Measurements from ENCODE around the gene CEP78.
"Not testable (repeated sequence)": the region's sequence is repeated elsewhere in the genome, so short reads cannot be mapped to it uniquely, and the experiment has no call there.

The CEP78 gene

DNA sequence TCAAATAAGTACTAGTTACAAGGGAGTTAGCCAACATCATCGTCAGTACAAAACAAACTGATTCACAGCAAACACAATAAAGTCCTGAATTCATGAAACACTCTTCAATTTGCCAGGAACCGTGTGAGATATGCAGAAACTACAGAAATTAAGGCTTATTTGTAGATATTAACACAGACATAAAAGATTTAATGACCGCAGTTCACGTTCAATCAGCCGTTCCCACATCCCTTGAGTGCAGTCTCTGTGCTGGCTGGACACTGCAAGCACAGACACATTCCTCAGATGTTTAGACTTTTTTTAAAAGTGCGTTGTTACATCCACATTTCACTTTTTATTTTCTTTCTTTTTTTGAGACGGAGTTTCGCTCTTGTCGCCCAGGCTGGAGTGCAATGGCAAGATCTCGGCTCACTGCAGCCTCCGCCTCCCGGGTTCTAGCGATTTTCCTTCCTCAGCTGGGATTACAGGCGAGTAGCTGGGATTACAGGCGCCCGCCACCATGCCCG, 566 bp upstream of the CEP78 start:
- no peak for DNase-seq (ENCODE audit: low spot score)

GRCh38 chr9:78236551-78236910, 656 bp downstream of the CEP78 start:
- no peak for DNase-seq (ENCODE audit: low spot score)

- no peak for DNase-seq (ENCODE audit: low spot score)
Measured at GRCh38 chr9:78238046-78239038, 2.5 kb downstream of the CEP78 start.

GRCh38 chr9:78239506-78239905, 3.6 kb downstream of the CEP78 start:
- peak; percentile 29 for DNase-seq (ENCODE audit: low spot score)

GRCh38 chr9:78242041-78242440, 6.2 kb downstream of the CEP78 start:
- DNase-seq (ENCODE audit: low spot score): no peak

GRCh38 chr9:78243130-78243529, 7.3 kb downstream of the CEP78 start:
- no peak for DNase-seq (ENCODE audit: low spot score)

- no peak for DNase-seq (ENCODE audit: low spot score)
Measured at GRCh38 chr9:78245401-78245800, 9.5 kb downstream of the CEP78 start.

- DNase-seq (ENCODE audit: low spot score): no peak
Measured at GRCh38 chr9:78248635-78249034, 12.8 kb downstream of the CEP78 start.

- DNase-seq (ENCODE audit: low spot score): no peak
Measured at GRCh38 chr9:78249542-78249941, 13.7 kb downstream of the CEP78 start.

DNA sequence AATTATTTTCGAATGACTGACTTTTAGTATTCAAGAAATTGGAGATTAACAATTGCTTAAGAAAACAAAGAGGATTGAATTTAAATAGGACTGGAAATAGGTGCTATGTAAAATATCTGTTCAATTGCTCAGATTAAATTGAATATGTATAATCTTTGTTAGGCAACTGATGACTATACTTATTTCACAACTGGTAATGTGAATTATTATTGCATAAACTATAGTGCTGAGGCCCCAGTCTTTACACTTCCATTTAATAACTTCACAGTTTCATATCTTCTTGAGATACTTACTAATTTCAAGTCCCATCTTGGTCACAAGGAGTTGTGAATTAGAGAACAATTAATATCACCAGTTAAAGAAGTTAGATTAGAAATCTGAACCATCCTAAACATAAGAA, 16.7 kb downstream of the CEP78 start:
- no peak for DNase-seq (ENCODE audit: low spot score)

GRCh38 chr9:78253285-78253684, 17.4 kb downstream of the CEP78 start:
- DNase-seq (ENCODE audit: low spot score): no peak

DNA sequence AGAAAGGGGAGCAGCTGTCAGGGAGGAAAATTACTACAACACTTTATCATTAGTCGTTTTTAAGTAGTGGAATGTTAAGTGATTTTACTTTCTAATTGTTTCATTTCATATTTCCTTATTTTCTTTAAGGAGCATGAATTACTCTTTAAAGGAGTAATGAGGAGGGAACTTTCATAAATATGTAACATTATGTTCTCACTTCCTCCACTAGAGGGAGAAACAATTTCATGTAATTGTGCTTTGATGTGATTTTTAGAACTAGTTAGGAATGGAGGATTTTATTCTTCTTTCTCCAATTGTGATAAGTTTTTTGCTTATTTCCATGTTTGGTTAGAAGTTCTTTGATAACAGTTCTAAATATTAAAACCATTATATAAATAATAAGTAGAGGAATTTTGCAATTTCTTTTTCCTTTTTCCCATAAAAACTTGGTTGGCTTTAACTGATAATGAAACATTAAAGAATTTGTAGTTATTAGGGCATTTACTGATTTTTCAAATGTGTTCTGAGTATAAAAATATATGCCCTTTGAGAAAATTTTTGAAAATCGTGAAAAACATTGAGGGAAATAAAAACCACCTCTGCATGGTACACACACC, 25.6 kb downstream of the CEP78 start:
- no peak for DNase-seq (ENCODE audit: low spot score)

DNA sequence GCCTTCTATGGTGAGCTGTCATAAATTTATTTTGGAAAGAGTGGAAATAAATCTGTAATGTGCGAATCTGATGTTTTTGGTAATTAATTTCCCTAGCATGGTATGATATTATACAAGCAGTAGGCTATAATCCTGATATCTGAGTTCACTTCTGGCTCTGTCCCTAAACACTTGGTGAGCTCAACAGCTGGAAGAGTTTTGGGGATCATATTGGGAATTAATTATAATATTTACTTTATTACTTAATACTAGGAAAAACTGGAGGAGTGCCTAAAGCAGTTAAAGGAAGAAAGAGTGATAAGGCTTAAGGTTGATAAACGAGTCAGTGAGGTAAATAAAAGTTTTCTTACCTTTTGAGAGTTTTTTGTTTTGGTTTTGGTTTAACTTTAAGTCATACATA, 26.8 kb downstream of the CEP78 start:
- DNase-seq (ENCODE audit: low spot score): no peak

DNA sequence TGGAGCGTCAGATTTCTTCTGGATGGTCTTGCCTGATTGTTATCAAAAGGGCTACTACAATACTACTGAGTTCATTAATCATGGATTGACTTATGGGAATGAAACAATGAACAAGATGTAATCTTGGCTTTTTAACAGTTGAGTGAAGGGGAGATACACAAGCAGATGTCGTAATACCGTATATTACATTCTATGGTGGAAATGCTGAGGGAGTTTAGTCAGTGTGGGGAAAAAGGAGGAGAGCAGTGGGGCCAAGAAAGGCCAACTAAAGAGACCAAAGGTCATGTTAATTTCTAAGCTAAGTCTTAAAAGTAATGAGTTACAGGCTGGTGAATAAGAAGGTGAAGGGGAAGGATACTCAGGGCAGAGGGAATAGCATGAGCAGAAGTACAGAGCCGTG, 32.0 kb downstream of the CEP78 start:
- no peak for DNase-seq (ENCODE audit: low spot score)

- no peak for DNase-seq (ENCODE audit: low spot score)
Measured at GRCh38 chr9:78269784-78270183, 33.9 kb downstream of the CEP78 start.

GRCh38 chr9:78272307-78272706, 36.4 kb downstream of the CEP78 start:
- no peak for DNase-seq (ENCODE audit: low spot score)

DNA sequence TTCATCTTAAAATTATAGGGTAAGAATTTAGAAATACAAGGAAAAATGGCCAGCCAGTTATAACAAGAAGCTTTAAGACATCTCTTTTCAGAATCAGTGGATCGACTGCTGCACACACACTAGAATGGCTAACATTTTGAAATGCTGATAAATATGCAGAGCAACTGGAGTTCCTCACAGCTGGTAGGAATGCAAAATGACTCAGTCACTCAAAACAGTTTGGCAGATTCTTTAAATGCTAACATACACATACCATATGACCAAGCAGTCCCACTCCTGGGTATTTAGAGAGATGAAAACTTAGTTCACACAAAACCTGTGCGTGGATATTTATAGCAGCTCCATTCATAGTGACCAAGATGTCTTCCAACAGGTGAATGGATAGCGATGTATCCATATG, 37.9 kb downstream of the CEP78 start:
- DNase-seq (ENCODE audit: low spot score): no peak

GRCh38 chr9:78278177-78278777, 42.4 kb downstream of the CEP78 start:
- no peak for DNase-seq (ENCODE audit: low spot score)

DNA sequence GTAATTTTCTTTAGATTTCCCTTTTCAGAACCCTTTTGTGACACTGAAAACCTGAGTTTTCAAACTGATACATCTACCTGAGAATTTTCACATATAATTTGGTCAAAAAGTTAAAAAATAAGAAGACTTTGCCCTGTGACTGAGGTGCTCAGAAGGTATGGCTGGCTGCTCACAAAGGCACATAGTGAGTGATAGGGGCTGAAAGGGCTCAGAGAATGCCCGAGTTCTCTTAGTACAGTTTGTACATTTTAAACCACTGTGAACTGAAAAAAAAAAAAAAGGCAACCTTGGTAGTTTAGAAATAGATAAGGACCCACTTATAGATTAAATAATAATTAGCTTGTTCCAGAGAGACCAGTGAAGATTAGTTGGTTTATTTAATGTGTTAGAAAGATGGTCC, 42.9 kb downstream of the CEP78 start:
- DNase-seq (ENCODE audit: low spot score): no peak

GRCh38 chr9:78280982-78281668, 45.2 kb downstream of the CEP78 start:
- DNase-seq (ENCODE audit: low spot score): no peak

- DNase-seq (ENCODE audit: low spot score): not testable (repeated sequence)
Measured at GRCh38 chr9:78284181-78284580, 48.3 kb downstream of the CEP78 start.

- DNase-seq (ENCODE audit: low spot score): no peak
Measured at GRCh38 chr9:78286125-78286524, 50.2 kb downstream of the CEP78 start.
